ENCODE results near the gene PM20D1. TPM values are rescaled to one million over a fixed set of nuclear protein-coding genes. Genes with fewer than 3 reads are reported as not detected.

Gene PM20D1
- total and polyA plus RNA-seq, 10 of the 15 experiments (the other 5 are each of a cell fraction or from before 2014, with no cell fraction given), result not detected

- TF ChIP-seq TAF1 (IDR thresholded peaks at IDR 0.05; ENCODE audit: borderline replicate concordance, low read depth, low read length), result no peak
Measured at GRCh38 chr1:205822397-205822796, 27.5 kb downstream of the PM20D1 start (continued).

- Histone ChIP-seq H4K20me1 (ENCODE audit: control insufficient read depth, insufficient read depth) (no peaks in the 10 kb centered on the region), H3K4me2 (ENCODE audit: control insufficient read depth, insufficient read depth) (no peak overlapping the region), H3K9ac (ENCODE audit: control insufficient read depth, insufficient read depth, low read length) (no peak overlapping the region), H3K27me3 (replicated peaks in 1 of 2; ENCODE audit: control insufficient read depth in 2 of 2, insufficient read depth in 2 of 2, low read length in 1 of 2) (peaks cover 2 to 10% of the 10 kb centered on the region in 2 experiments; a peak in 2 of 4 replicates), H3K4me3 (no peak overlapping the region), H3K79me2 (ENCODE audit: control insufficient read depth, insufficient read depth, low read length) (no peaks in the 10 kb centered on the region), H3K27ac (ENCODE audit: control insufficient read depth, insufficient read depth) (no peak overlapping the region), H2AFZ (ENCODE audit: control insufficient read depth, low read depth, low read length) (no peak overlapping the region), H3K36me3 (ENCODE audit: control insufficient read depth in 2 of 2, insufficient read depth in 2 of 2, low read length in 1 of 2) (no peaks in the 10 kb centered on the region), H3K9me3 (replicated peaks; ENCODE audit: control insufficient read depth, insufficient read depth, low read length) (peaks cover 3% of the 10 kb centered on the region; the same call in 2 of the 3 replicates), H3K4me1 (ENCODE audit: control insufficient read depth, insufficient read depth, low read length) (peaks cover 6% of the 10 kb centered on the region)
- FAIRE-seq, result no peak
- POLR2A ChIA-PET, result no interaction called here
- TF ChIP-seq NFYB (IDR thresholded peaks at IDR 0.05; ENCODE audit: insufficient read depth, low read depth, low read length) (no peak), SMARCA5 (IDR thresholded peaks at IDR 0.05) (no peak)
- CTCF ChIA-PET, result no interaction called here
- in situ Hi-C loops (cut with MboI), result no loop called here
- SMC1A ChIA-PET (ENCODE audit: uncharacterized antibody, unreplicated experiment), result no interaction called here
- intact Hi-C loops (cut with micrococcal nuclease; ENCODE audit: unreplicated experiment), result no loop called here
- 45% methylated on average over 3 of the region's 3 CpGs for WGBS (ENCODE audit: insufficient coverage, insufficient replicate concordance, low lambda C conversion rate, missing lambda C conversion rate)
- no peak for ATAC-seq
- DNase-seq (ENCODE audit: low read depth, low spot score), result no peak
- RAD21 ChIA-PET (ENCODE audit: unreplicated experiment), result no interaction called here
- BruUV-seq (replicated peaks), result no TSS peak
Measured at GRCh38 chr1:205817988-205818387, 31.9 kb downstream of the PM20D1 start.

GRCh38 chr1:205817364-205817763 lies 32.6 kb downstream of the PM20D1 start:
- RAD21 ChIA-PET (ENCODE audit: unreplicated experiment), result no interaction called here
- no peak overlapping the region for H2AFZ ChIP-seq (ENCODE audit: control insufficient read depth, low read depth, low read length)
- H3K79me2 ChIP-seq (ENCODE audit: control insufficient read depth, insufficient read depth, low read length), result no peaks in the 10 kb centered on the region
- H3K27ac ChIP-seq (ENCODE audit: control insufficient read depth, insufficient read depth), result no peak overlapping the region
- 36% methylated on average over 3 of the region's 3 CpGs for WGBS (ENCODE audit: insufficient coverage, insufficient replicate concordance, low lambda C conversion rate, missing lambda C conversion rate)
- no peak overlapping the region for H3K4me3 ChIP-seq
- no peak overlapping the region for H3K4me2 ChIP-seq (ENCODE audit: control insufficient read depth, insufficient read depth)
- TF ChIP-seq MAX (IDR thresholded peaks at IDR 0.05; ENCODE audit: low read depth, low read length) (no peak), TAF1 (IDR thresholded peaks at IDR 0.05; ENCODE audit: borderline replicate concordance, low read depth, low read length) (no peak), ESRRA (IDR thresholded peaks at IDR 0.05; ENCODE audit: low read length) (no peak), FOXK2 (IDR thresholded peaks at IDR 0.05) (no peak), MXI1 (IDR thresholded peaks at IDR 0.05; ENCODE audit: low read depth, low read length) (no peak), POU2F2 (IDR thresholded peaks at IDR 0.05; ENCODE audit: borderline replicate concordance, low read depth, low read length) (no peak), TCF12 (IDR thresholded peaks at IDR 0.05; ENCODE audit: low read depth, low read length) (no peak), ZBTB40 (IDR thresholded peaks at IDR 0.05; ENCODE audit: borderline replicate concordance) (no peak)
- intact Hi-C loops (cut with micrococcal nuclease; ENCODE audit: unreplicated experiment), result no loop called here
- DNase-seq (ENCODE audit: low read depth, low spot score) (no peak), FAIRE-seq (no peak), ATAC-seq (no peak)
- in situ Hi-C loops (cut with MboI), result no loop called here
- POLR2A ChIA-PET, result no interaction called here
- H3K36me3 ChIP-seq (ENCODE audit: control insufficient read depth in 2 of 2, insufficient read depth in 2 of 2, low read length in 1 of 2), result no peaks in the 10 kb centered on the region
- no TSS peak for BruUV-seq (replicated peaks)
- peaks cover 6% of the 10 kb centered on the region for H3K4me1 ChIP-seq (ENCODE audit: control insufficient read depth, insufficient read depth, low read length)
- no peaks in the 10 kb centered on the region for H3K9me3 ChIP-seq (replicated peaks; ENCODE audit: control insufficient read depth, insufficient read depth, low read length)
- CTCF ChIA-PET, result interaction anchor here (1.2 to 1.7 kb wide), 2 partner anchors 9 to 214 kb away, joined by 3 to 6 read pairs; no protein-coding TSS in a partner anchor
- SMC1A ChIA-PET (ENCODE audit: uncharacterized antibody, unreplicated experiment), result interaction anchor here (1.0 to 1.9 kb wide), 3 partner anchors 8 to 160 kb away, joined by 3 to 7 read pairs (median 3); no protein-coding TSS in a partner anchor
- no peaks in the 10 kb centered on the region for H4K20me1 ChIP-seq (ENCODE audit: control insufficient read depth, insufficient read depth)
- H3K9ac ChIP-seq (ENCODE audit: control insufficient read depth, insufficient read depth, low read length), result no peak overlapping the region
- peaks cover 2 to 10% of the 10 kb centered on the region in 2 experiments; a peak in 2 of 4 replicates for H3K27me3 ChIP-seq (replicated peaks in 1 of 2; ENCODE audit: control insufficient read depth in 2 of 2, insufficient read depth in 2 of 2, low read length in 1 of 2)
